Measurements from ENCODE around the gene TASL. TPM values are rescaled to one million over a fixed set of nuclear protein-coding genes. Genes with fewer than 3 reads are reported as not detected.

Gene TASL
- total RNA-seq, 1 donor from 2014 or later = not detected

- no peak overlapping the region for H3K4me3 ChIP-seq (ENCODE audit: low read depth, low read length)
- no peaks in the 10 kb centered on the region for H3K27me3 ChIP-seq (ENCODE audit: control insufficient read depth, insufficient read depth, low read length)
- no peaks in the 10 kb centered on the region for H3K36me3 ChIP-seq (ENCODE audit: control insufficient read depth, insufficient read depth, low read length)
- TF ChIP-seq, protein P1, sequence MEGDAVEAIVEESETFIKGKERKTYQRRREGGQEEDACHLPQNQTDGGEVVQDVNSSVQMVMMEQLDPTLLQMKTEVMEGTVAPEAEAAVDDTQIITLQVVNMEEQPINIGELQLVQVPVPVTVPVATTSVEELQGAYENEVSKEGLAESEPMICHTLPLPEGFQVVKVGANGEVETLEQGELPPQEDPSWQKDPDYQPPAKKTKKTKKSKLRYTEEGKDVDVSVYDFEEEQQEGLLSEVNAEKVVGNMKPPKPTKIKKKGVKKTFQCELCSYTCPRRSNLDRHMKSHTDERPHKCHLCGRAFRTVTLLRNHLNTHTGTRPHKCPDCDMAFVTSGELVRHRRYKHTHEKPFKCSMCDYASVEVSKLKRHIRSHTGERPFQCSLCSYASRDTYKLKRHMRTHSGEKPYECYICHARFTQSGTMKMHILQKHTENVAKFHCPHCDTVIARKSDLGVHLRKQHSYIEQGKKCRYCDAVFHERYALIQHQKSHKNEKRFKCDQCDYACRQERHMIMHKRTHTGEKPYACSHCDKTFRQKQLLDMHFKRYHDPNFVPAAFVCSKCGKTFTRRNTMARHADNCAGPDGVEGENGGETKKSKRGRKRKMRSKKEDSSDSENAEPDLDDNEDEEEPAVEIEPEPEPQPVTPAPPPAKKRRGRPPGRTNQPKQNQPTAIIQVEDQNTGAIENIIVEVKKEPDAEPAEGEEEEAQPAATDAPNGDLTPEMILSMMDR (IDR thresholded peaks at IDR 0.05; ENCODE audit: insufficient read depth, low read length, poor library complexity, severe bottlenecking) = no peak
- DNase-seq (ENCODE audit: low read depth) = no peak
Measured at GRCh38 chrX:30589146-30589888, 11.8 kb upstream of the TASL start.

DNA sequence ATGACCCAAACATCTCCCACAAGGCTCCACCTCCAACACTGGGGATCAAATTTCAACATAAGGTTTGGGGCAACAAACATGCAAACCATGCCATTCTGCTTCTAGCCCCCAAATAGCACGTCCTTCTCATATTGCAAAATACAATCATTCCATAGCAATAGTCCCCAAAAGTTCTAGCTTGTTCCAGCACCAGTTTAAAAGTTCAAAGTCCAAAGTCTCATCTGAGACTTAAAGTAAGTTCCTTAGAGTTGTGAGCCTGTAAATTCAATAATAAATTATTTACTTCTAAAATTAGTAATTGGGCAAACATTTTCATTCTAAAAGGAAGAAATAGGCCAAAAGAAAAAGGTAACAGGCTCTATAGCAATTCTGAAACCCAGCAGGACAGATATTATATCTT is 8.9 kb upstream of the TASL start:
- Histone ChIP-seq H3K27me3 (ENCODE audit: control insufficient read depth, insufficient read depth, low read length) (no peaks in the 10 kb centered on the region), H3K36me3 (ENCODE audit: control insufficient read depth, insufficient read depth, low read length) (no peaks in the 10 kb centered on the region), H3K4me3 (ENCODE audit: low read depth, low read length) (no peak overlapping the region)
- TF ChIP-seq, protein P1 (IDR thresholded peaks at IDR 0.05; ENCODE audit: insufficient read depth, low read length, poor library complexity, severe bottlenecking) = no peak
- DNase-seq (ENCODE audit: low read depth) = no peak

GRCh38 chrX:30582664-30583063 is 5.1 kb upstream of the TASL start:
- TF ChIP-seq, protein P1 (IDR thresholded peaks at IDR 0.05; ENCODE audit: insufficient read depth, low read length, poor library complexity, severe bottlenecking) = no peak
- Histone ChIP-seq H3K36me3 (ENCODE audit: control insufficient read depth, insufficient read depth, low read length) (no peaks in the 10 kb centered on the region), H3K4me3 (ENCODE audit: low read depth, low read length) (no peak overlapping the region), H3K27me3 (ENCODE audit: control insufficient read depth, insufficient read depth, low read length) (no peaks in the 10 kb centered on the region)
- no peak for DNase-seq (ENCODE audit: low read depth)

- Histone ChIP-seq H3K36me3 (ENCODE audit: control insufficient read depth, insufficient read depth, low read length) (no peaks in the 10 kb centered on the region), H3K4me3 (ENCODE audit: low read depth, low read length) (no peak overlapping the region), H3K27me3 (ENCODE audit: control insufficient read depth, insufficient read depth, low read length) (no peaks in the 10 kb centered on the region)
- TF ChIP-seq, protein P1 (IDR thresholded peaks at IDR 0.05; ENCODE audit: insufficient read depth, low read length, poor library complexity, severe bottlenecking) = no peak
- DNase-seq (ENCODE audit: low read depth) = no peak
Measured at GRCh38 chrX:30580641-30581040, 3.1 kb upstream of the TASL start.

DNA sequence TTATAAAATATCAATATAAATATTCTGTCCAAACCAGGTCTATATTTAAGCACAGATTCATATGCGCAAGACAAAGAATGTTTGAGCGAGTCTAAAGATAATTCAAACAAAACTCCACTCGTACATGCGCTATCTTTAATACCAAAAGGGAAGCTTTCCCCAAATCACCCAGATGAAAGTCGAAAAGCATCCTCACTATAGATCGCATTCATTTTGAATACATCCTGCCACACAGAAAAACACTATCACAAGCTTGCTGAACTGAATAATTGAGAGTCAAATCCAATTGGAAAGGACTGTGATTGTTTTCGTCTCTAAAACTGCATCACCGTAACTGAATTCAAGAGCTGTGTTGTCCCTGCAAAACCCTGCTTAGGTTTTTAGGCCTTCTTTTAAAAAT is 685 bp downstream of the TASL start:
- no peaks in the 10 kb centered on the region for H3K36me3 ChIP-seq (ENCODE audit: control insufficient read depth, insufficient read depth, low read length)
- H3K27me3 ChIP-seq (ENCODE audit: control insufficient read depth, insufficient read depth, low read length) = no peaks in the 10 kb centered on the region
- DNase-seq (ENCODE audit: low read depth) = no peak
- TF ChIP-seq, protein P1 (IDR thresholded peaks at IDR 0.05; ENCODE audit: insufficient read depth, low read length, poor library complexity, severe bottlenecking) = no peak
- no peak overlapping the region for H3K4me3 ChIP-seq (ENCODE audit: low read depth, low read length)

DNA sequence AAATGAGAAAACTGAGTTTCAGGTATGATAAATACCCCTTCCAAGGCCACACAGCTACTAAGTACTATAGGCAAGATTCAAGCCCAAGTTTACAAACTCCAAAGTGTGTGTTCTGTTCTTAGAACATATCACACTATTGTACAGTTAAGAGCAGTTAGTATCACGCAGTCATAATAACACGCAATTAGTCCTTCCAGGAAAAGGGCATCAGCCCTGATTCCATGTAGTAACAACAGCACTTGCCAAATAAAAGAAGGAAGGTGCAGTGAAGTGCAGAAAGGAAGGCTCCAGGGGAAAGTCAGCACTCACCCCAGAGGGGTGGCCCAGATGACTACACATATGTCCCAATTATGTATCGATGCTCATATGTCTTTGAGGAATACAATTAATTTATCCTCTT is 4.4 kb downstream of the TASL start:
- TF ChIP-seq, protein P1 (IDR thresholded peaks at IDR 0.05; ENCODE audit: insufficient read depth, low read length, poor library complexity, severe bottlenecking) = no peak
- no peaks in the 10 kb centered on the region for H3K36me3 ChIP-seq (ENCODE audit: control insufficient read depth, insufficient read depth, low read length)
- no peaks in the 10 kb centered on the region for H3K27me3 ChIP-seq (ENCODE audit: control insufficient read depth, insufficient read depth, low read length)
- no peak for DNase-seq (ENCODE audit: low read depth)
- no peak overlapping the region for H3K4me3 ChIP-seq (ENCODE audit: low read depth, low read length)
